Psoas muscle (tissue), 8 donors: ENCODE results near the gene IL23R. TPM values are rescaled to one million over a fixed set of nuclear protein-coding genes. Genes with fewer than 3 reads are reported as not detected.

Experiments
- ATAC-seq, 4 donors: fragments of 200-7000 bp; cut with Tn5 transposase; one replicate each; pipeline ENCODE4 v1.9.1; 2020; ENCODE audit warnings: moderate library complexity in 3 of 4, mild to moderate bottlenecking in 2 of 4
- DNase-seq, 2 donors: peaks; one replicate each; pipeline ENCODE4 v3.0.0-alpha.2; 2020
- H3K27ac ChIP-seq: fragments of 200-600 bp; one replicate; pipeline ENCODE4 v1.8.0; 2022
- H3K27me3 ChIP-seq, 3 donors: fragments of 200-600 bp in 1 of 3; one replicate each; pipeline versions ENCODE4 v1.6.1 to v1.8.0; 2013 to 2022; ENCODE audit warnings: low read length in 2 of 3, mild to moderate bottlenecking in 2 of 3, moderate library complexity in 1 of 3; ENCODE audit not compliant: insufficient read depth in 3 of 3
- H3K36me3 ChIP-seq, 2 donors: fragments of 200-600 bp in 1 of 2; one replicate each; pipeline versions ENCODE4 v1.6.1 to v1.8.0; 2013 to 2022; ENCODE audit warnings: low read depth in 1 of 2, mild to moderate bottlenecking in 1 of 2, moderate library complexity in 1 of 2; ENCODE audit not compliant: insufficient read depth in 1 of 2
- H3K4me1 ChIP-seq: fragments of 200-600 bp; one replicate; pipeline ENCODE4 v1.8.0; 2022
- H3K4me3 ChIP-seq: fragments of 200-600 bp; one replicate; pipeline ENCODE4 v1.8.0; 2022; ENCODE audit warnings: mild to moderate bottlenecking
- H3K9me3 ChIP-seq: fragments of 200-600 bp; one replicate; pipeline ENCODE4 v1.8.0; 2022
- WGBS, 3 donors: extraction: QIAGEN DNeasy Blood & Tissue Kit; methylation state at CpG; one replicate each; pipeline versions ENCODE4 v1.1.6 to v1.1.7; 2013; 5-methylcytosine and 5-hydroxymethylcytosine counted together
- intact Hi-C, 2 donors: fragments of 100-400 bp; cut with DNase I; formaldehyde crosslinking; loops; one replicate each; pipeline versions ENCODE4 v1.11.0 to v1.14.2; 2022
- polyA plus RNA-seq, 3 donors: library from polyadenylated mRNA; stranded (reverse); fragments of 200-250 nt; gene quantifications; one replicate each; pipeline ENCODE4 v1.2.3, GENCODE V29; 2013
- total RNA-seq, 4 donors: library from RNA; stranded (reverse); fragmentation: NEBNext Ultra II Directional in 2 of 4; extraction: Animal tissue kit (Norgen Biotek cat#: 25700) in 2 of 4; gene quantifications; one replicate each; pipeline versions ENCODE4 v1.2.1 to v1.2.4, GENCODE V29; 2021 to 2023
- TF ChIP-seq, protein P1 (sequence below): fragments of 200-600 bp; IDR thresholded peaks from one replicate; pipeline ENCODE4 v1.8.0; 2022; ENCODE audit warnings: antibody characterized with exemption
- donor health status: healthy with polysubstance abuse.
- donor health status: DM: no; HTN: no; CAD: no; lungs with moderate emphysema.
- donor health status: Bipolar disorder and iron deficiency.
- donor health status: healthy.
- donor health status: DM: yes; HTN: yes; CAD: no.
- donor health status: DM: no; HTN: no; CAD: no.
- donor health status: DM: no; HTN: no; CAD: no.
- donor health status: DM: yes; HTN: yes; CAD: no.

IL23R gene
- total and polyA plus RNA-seq, 7 donors: not detected

DNA sequence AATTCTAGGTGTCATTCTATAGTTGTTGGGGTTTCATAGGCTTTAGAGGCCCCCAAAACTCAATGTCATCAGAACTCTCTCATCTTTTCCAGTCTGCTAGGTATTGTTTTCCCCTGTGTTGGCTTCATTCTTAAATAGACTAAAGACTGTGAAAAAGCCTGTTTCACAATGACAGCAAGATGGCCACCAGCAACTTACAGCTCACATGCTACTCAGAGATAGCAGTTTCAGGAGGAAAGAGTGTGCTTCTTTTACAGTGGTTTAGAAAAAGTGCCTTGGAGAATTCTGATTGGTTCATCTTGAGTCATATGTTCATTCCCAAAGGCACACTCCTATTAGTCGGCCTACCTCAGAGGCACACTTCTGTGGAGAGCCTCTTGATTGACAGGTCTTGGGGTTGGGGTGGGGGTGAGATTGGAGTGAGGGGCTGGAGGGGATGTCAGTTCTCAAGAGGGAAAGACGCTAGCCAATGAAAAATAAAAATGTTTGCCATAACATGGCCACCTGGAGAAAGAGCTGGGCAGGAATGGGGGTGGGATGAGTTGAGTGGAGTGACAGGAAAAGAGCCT lies 8.5 kb downstream of the IL23R start:
- Histone ChIP-seq H3K4me3 (no peak overlapping the region), H3K36me3 (no peaks in the 10 kb centered on the region), H3K9me3 (no peaks in the 10 kb centered on the region), H3K27me3 (no peaks in the 10 kb centered on the region), H3K27ac (no peak overlapping the region), H3K4me1 (no peaks in the 10 kb centered on the region)
- intact Hi-C loops: no loop called here
- WGBS, 3 donors: 62 to 77% (median 76%) methylated on average over 2 of the region's 2 CpGs
- no peak for DNase-seq
- ATAC-seq: no peak
- TF ChIP-seq, protein P1, sequence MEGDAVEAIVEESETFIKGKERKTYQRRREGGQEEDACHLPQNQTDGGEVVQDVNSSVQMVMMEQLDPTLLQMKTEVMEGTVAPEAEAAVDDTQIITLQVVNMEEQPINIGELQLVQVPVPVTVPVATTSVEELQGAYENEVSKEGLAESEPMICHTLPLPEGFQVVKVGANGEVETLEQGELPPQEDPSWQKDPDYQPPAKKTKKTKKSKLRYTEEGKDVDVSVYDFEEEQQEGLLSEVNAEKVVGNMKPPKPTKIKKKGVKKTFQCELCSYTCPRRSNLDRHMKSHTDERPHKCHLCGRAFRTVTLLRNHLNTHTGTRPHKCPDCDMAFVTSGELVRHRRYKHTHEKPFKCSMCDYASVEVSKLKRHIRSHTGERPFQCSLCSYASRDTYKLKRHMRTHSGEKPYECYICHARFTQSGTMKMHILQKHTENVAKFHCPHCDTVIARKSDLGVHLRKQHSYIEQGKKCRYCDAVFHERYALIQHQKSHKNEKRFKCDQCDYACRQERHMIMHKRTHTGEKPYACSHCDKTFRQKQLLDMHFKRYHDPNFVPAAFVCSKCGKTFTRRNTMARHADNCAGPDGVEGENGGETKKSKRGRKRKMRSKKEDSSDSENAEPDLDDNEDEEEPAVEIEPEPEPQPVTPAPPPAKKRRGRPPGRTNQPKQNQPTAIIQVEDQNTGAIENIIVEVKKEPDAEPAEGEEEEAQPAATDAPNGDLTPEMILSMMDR: no peak

DNA sequence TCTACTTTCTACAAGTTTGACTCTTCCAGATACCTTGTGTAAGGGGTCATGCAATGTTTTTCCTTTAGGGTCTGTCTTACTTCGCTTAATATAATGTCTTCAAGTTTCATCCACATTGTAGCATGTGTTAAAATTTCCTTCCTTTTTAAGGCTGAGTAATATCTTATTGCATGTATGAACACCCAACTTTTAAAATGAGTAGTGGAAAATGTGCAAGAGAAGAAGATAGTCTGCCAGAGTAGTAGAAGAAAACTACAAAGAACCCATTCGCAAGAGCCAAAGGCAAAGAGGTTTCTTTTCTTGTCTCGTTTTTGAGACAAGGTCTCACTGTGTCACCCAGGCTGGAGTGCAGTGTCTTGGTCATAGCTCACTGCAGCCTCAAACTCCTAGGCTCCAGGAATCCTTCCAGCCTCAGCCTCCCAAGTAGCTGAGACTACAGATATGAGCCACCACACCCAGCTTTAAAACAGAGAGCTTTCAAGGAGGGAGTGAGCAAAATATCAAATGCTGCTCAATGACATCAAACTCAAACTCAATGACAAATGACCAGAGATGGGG lies 9.4 kb downstream of the IL23R start:
- TF ChIP-seq, protein P1: no peak
- Histone ChIP-seq H3K4me3 (no peak overlapping the region), H3K9me3 (no peaks in the 10 kb centered on the region), H3K27ac (no peak overlapping the region), H3K27me3 (no peaks in the 10 kb centered on the region), H3K4me1 (no peaks in the 10 kb centered on the region), H3K36me3 (no peaks in the 10 kb centered on the region)
- ATAC-seq (no peak), DNase-seq (no peak)
- intact Hi-C loops: no loop called here
- 84 to 90% (median 89%) methylated on average over 3 of the region's 3 CpGs for WGBS, 3 donors

DNA sequence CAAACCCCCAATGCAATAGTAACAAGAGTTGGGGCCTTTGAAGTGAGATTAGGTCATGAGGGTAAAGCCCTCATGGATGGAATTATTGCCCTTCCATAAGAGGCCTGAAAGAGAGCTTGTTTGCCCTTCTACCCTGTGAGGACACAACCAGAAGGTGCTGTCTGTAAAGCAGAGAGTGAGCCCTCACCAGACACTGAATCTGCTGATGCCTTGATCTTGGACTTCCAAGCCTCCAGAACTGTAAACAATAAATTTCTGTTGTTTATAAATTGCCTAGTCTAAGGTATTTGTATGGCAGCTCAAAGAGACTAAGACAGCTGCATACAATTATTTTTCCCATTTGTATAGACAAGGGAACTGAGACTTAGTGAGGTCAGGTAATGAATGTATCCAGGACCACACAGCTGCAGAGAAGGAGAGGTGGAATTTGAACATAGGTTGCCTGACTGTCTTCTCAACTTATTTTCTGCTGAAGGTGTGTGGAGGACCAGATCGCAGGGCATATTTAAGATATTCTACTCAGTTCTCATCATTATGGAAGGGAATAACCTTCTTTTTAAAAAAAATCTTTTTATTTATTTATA lies 18.7 kb downstream of the IL23R start:
- Histone ChIP-seq H3K36me3 (no peaks in the 10 kb centered on the region), H3K4me3 (no peak overlapping the region), H3K27me3 (no peaks in the 10 kb centered on the region), H3K27ac (no peak overlapping the region), H3K9me3 (no peaks in the 10 kb centered on the region), H3K4me1 (no peaks in the 10 kb centered on the region)
- TF ChIP-seq, protein P1: no peak
- ATAC-seq (no peak), DNase-seq (no peak)
- 89 to 97% (median 94%) methylated on average over 1 of the region's 1 CpG for WGBS, 3 donors
- intact Hi-C loops: no loop called here

DNA sequence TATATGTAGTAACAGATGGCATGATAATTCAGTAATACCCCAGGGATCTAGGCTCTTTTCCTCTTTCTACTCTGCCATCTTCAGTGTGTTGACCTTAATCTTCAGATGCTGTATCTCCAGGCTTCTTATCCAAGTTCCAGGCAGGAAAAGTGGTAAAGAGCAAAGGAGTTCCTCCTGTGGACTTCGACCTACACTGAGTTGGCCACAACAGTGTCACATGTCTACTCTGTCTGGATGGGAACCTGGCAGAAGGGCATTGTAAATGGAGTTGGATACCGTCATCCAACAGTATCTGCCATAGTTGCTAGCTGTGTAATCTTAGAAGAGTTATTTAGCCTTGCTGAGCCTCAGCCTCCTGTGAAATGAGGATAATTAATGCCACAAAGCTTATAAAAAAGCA lies 21.9 kb downstream of the IL23R start:
- H3K27ac ChIP-seq: no peak overlapping the region
- no peaks in the 10 kb centered on the region for H3K36me3 ChIP-seq
- no peak for ATAC-seq
- H3K4me3 ChIP-seq: no peak overlapping the region
- no peaks in the 10 kb centered on the region for H3K27me3 ChIP-seq
- H3K9me3 ChIP-seq: no peaks in the 10 kb centered on the region
- TF ChIP-seq, protein P1: no peak
- WGBS, 3 donors: 73 to 79% (median 78%) methylated on average over 2 of the region's 2 CpGs
- no peaks in the 10 kb centered on the region for H3K4me1 ChIP-seq
- intact Hi-C loops: no loop called here
- DNase-seq: no peak
